ENCODE data around the gene SSR4.
"Not testable (repeated sequence)": the region's sequence is repeated elsewhere in the genome, so short reads cannot be mapped to it uniquely, and the experiment has no call there.

SSR4 gene

DNA sequence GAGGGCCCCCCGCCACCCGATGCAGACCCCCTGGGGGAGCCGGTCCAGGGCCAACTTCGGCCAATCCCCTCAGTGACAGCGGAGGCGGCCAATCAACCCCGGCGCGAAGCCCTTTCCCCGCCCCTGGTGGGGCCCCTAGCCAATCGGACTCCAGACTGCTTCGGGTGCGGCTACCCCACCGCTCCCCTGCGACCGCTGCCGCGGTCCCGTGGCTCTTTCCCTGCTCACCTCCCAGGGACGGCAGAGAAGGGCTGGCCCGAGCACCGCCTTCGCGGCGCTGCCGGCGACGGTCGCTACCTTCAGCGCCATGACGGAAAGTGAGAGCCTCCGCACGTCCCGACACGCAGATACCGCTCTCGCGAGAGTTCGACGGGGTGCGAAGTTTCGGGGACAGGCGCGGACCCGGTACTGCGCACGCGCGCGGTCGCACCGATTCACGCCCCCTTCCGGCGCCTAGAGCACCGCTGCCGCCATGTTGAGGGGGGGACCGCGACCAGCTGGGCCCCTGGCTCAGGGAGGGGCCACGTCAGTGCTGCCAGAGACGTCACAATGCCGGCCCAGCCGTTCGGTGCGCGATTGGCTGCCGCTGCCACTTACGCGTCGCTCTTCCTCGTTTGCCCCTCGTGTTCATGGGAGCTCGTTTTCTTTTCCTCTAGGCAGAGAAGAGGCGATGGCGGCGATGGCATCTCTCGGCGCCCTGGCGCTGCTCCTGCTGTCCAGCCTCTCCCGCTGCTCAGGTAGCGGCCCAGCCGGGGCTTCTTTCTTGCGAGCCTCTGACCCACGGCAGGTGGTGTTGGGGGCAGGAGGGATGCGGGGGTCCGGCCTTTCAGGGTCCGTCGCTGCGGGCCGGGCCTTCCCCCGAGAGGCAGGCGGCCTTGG, at the start of gene SSR4, which contains the start of gene IDH3G:
Gene SSR4 (plus strand): TSS at position 651 of the 879 bp plus-strand sequence. CDS start 20 bp downstream, at position 671.
Gene IDH3G (minus strand): TSS at position 358 of the 879 bp plus-strand sequence. CDS start 49 bp downstream, at position 309.
- DNase-seq (ENCODE audit: low read depth in 4 of 4, low spot score in 1 of 4): peak; percentile 72 to 85 (median 79)

DNA sequence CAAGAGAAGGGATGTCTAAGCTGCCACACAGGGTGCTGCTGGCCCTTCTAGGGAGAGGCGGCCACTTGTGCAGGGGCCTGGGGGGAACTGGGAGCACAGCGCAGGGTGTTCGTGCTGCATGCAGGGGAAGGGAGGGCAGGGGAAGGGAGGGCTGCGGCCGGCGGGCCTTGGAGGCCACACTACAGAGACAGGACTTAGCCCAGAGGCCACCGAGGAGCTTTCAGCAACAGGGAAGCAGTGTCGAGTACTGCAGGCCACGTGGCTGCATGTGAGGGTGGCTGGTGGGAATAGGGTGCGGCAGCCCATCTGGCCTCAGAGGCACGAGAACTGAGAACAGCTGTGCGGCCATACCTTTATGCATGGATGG, 49.4 kb upstream of the SSR4 start:
- not testable (repeated sequence) for DNase-seq (ENCODE audit: low read depth in 4 of 4, low spot score in 1 of 4)

DNA sequence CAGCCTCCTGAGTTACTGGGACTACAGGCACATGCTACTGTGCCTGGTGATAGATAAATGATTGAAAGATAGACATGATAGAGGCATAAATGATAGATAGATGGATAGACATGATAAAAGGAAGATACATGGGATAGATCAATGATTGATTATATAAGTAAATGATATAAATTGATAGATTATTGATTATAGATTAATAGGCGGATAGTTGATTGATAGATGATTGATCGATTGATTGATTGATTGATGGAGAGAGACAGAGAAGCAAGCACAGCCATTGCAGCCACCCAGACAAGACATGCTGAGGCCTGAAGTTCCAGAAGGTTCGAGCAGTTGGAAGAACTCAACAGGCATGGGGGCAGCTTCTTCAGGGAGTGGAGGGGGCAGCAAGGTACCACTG, 48.1 kb upstream of the SSR4 start:
- no peak for DNase-seq (ENCODE audit: low read depth in 4 of 4, low spot score in 1 of 4)

DNA sequence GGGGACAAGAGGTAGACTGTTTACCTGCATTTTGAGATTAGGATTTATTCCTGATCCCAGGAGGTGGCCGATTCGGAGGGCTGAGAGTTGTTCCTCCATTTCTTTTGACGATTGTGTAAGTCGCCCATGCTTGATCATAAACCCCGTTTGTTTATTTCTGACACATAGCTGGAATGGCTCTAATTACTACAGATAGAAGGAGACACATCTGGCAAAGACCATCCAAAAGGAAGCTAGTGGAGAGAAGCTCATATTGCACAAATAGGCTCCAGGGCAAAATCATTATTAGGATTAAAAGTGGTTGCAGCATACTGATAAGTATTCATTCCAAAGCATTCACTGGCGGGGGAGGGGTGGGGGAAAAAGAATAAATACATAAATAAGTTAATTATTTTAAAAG, 47.5 kb upstream of the SSR4 start:
- not testable (repeated sequence) for DNase-seq (ENCODE audit: low read depth in 4 of 4, low spot score in 1 of 4)

DNA sequence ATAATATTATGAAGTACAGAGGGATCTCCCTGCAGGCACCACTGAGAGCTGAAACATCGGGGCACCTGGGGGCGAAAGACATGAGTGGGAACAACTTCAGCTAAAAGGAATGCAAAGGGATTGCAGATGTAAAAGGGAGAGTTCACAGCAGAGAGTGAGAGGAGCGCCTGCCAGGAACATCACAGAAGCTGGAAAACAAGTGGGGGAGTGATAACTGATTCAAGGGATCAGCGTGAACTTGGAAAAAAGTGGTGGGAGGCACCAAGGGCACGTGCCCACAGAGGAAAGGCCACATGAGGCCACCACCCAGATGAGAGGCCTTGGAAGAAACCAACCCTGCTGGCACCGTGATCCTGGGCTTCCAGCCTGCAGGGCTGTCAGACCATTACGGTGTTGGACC, 45.5 kb upstream of the SSR4 start:
- not testable (repeated sequence) for DNase-seq (ENCODE audit: low read depth in 4 of 4, low spot score in 1 of 4)

DNA sequence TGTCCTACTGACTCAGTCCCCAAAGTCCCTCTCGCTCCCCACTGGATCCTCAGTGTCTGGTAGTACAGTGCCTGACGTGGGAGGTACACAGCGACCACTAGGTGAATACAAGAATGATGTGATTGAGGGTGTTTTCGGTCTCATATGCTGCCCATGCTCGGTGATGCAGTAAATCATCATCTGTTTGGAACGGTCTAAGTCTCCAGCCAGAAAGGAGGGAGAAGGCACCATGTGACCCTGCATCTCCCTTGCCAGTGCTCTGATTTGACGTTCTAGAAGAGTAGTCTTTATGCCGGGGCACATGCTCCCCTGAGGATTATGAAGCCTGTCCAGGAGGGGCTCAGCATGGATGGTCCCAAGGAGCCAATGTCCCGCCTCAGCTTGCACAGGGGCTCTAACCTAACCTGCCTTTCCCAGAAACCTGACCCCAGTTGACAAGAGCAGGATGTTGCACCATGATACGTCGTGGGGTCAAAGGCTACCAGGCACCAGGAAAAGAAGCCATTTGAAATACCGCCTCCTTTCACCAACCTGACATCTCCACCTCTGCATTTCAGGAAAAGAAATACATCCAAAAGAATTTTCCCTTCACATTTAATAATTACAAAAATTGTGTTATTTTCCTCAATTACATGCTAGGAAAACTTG, 44.2 kb upstream of the SSR4 start:
- DNase-seq (ENCODE audit: low read depth in 4 of 4, low spot score in 1 of 4): no peak

DNA sequence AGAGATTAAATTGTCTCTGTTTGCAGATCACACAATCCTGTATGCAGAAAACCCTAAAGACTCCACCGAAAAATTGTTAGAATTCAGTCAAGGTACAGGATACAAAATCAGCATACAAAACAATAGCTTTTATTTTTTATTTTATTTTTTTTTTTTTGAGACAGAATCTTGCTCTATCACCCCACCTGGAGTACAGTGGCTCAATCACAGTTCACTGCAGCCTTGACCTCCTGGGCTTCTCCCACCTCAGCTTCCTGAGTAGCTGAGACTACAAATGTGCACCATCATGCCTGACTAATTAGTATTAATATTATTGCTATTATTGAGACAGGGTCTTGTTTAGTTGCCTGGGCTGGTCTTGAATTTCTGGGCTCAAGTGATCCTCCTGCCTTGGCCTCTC, 39.3 kb upstream of the SSR4 start:
- no peak for DNase-seq (ENCODE audit: low read depth in 4 of 4, low spot score in 1 of 4)

DNA sequence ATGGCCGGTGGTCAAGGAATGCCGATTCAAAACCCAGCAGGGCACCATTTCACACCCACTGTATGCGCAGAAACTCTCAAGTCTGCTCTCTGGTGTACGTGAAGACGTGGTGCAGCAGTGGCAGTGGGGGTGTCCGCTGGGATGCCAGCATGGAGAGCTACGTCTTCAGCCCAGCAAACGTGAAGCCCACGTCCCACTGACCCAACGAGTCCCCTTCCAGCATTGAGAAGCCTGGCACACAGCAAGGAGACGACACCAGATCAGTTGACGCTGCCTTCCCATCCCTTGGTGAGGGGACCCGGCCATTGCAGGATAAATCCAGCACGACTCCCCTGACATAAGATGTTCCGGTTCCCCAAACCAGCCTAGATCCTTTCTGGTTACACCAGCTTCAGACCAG, 32.6 kb upstream of the SSR4 start:
- no peak for DNase-seq (ENCODE audit: low read depth in 4 of 4, low spot score in 1 of 4)

DNA sequence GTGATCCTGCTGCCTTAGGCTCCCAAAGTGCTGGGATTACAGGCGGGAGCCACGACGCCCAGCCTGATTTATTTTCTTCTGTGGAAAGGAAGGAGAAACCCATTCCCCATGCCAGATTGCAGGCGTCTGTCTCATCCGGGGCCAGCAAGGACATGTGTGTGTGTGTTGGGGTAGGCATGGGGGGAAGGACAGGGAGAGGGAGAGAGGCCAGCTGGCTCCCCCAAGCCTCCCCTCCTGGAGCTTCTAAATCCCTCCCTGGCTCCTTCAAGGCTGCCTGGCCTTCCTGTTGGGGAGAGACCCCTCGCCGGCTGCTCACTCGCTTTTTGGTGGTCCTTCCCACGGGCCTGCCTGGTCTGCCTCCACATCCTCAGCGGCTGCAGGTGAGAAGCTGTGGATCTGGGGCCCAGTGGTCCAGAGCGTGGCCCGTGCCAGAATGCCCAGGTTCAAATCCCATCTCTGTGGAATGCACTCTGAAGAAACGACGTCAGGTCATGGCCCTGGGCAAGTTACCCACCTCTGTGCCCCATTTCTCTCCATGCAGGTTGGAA, 31.8 kb upstream of the SSR4 start:
- DNase-seq (ENCODE audit: low read depth in 4 of 4, low spot score in 1 of 4): no peak

DNA sequence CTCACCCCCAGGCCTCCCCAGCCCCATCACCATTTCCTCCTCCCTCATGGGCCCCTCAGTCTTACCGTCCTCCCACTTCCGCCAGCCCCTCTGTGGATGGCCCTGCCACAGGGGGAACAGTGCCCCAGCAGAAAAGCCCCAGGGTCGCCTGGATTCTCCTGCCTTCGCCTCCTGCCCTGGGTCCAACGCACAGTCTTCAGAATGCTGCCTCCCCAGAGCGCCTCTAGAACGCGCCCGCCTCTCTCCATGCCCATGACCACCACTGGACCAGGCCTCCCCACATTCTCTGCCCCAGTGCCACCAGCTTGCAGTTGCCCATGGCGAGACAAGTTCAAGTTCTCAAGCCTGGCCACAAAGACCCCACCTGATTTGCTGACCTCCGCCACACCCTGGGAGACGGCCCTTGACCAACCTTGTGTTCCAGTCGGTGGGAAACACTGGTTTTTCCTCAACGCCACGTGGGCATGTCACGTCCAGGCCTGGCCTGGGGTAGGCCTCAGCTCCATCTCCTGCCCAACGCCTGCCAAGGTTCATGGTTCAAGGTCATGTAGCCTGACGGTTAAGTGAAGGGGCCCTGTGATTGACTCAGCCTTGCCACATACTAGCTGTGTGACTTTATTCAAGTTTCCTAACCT, 31.1 kb upstream of the SSR4 start:
- DNase-seq (ENCODE audit: low read depth in 4 of 4, low spot score in 1 of 4): no peak

DNA sequence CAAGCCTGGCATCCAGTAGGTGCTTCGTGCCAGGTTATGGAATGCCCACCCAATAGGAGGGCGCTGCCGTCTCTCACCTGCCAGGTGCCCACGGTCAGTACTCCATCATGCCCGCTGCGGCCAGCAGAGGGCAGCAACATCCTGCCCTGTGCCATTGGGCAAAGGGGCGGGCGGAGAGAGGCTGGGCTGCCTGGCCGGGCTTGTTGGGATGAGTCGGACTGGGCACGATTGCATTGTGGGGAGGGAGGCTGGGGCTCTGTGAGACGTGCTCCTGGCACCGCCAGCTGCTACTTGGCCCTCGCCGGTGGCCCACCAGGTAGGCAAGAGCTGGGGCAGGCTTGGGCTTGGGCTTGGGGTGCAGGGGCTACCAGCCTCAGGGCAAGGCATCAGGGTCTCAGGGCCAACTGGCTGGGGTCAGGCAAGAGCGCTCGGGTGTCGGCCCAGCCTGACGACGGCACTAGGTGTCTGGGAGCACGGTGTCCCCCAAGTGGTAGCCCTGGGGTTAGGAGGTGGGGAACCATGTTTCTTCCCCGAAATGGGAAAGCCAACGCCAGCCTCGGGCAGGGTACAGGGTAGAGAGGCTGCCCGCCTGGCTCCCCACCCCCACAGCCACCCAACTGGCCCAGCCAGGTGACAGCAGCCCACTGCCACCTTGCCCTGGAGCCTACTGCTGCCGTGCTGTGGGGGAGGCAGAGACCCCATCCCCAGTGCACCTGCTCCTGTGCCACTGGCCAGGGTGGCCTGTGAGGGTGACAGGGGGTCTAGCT, 30.3 kb upstream of the SSR4 start, which contains the start of gene PLXNB3:
Gene PLXNB3 (plus strand): TSS at position 261 of the 767 bp plus-strand sequence. CDS start 1,287 bp downstream, outside the sequence.
- peak; percentile 40 to 57 (median 49) for DNase-seq (ENCODE audit: low read depth in 4 of 4, low spot score in 1 of 4)

DNA sequence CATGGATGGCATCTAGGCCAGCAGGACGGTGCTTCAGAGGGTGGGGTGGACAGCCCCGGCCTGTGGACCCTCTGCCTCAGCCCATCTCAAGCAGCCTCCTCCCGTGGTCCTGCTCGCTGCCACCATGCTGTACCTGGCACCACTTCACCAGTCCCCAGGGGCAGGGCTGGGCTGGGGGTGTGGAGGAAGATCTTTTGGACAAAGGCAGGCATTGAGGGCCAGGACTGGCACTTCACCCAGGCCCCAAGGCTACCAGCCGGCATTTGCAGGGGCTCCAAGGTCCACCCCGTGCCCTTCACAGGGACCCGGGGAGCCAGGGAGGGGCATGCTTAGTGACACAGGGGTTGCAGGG, 29.7 kb upstream of the SSR4 start:
- DNase-seq (ENCODE audit: low read depth in 4 of 4, low spot score in 1 of 4): no peak

DNA sequence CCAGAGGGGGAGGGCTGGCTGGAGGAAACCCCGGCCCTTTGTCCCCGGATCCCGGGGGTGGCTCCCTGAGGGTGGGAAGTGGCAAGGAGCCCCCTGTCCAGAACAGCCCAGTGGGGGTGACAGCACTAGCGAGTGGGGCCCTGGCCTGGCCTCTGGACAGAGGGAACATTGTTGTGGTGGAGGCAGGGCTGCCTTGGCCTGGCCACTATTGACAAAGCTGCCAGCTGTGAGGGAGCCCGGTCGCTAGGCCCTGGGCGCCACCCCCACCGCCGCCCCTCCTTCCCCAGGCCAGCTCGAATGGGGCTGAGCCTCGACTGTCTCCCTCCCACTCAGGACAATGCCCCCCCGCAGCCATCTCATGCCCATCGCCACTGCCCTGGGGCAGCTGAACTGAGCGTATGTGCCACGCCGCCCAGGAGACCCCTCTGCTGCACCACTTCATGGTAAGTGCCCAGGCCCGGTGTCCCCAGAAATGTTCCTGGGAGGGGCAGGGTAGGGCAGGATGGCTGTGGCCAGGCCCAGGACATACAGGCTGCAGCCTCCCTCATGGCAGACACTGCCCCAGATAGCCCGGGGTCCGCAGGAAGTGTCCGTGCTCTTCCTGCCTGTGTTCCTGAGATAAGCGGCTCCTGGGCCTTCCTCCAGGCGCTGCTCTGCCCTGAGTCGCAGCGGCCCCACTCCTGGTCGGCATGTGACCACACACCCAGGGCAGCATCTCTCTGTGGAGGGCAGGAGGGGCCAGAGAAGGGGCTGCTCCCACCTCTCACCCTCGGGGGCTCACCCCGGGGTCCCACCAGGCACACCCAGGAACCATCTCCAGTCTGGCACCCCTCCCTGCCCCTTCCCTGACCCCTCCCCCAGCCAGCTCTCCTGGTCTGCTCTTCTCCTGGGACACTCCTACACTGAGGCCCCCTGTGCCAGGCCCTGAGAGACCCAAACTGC, 29.1 kb upstream of the SSR4 start:
- DNase-seq (ENCODE audit: low read depth in 4 of 4, low spot score in 1 of 4): no peak

DNA sequence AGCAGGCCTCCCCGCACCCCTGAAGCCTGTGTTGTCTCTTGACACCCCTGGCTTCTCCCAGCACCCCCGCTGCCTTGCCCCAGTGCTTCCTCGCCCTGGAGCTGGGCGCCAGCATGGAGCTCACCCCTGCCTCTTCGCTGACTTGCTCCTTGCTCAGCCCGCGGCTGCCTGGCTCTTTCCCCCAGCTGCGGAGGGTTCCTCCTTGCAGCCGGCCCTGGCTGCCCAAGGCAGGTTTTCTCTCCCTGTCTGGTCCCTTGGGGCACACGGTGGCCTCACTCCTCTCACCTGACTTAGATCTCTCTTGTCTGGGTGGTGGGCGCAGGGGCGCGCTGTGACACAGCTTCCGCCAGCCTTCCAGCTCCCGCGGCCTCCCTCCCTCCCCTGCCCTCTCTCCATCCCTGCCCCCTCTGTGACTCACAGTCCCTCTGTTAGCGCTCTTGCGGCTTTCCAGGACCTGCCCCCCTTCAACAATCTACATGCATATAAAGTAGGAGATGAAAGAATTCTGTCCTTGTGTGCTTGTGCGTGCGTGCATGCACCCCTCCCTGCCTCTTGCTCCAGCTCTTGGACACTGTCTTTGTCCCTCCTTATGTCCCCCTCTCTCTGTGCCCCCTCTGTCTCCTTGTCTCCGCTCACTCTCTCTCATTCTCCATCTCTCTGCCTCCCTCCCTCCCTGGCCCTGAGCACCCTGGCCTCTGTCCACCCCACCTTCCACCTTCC, 28.2 kb upstream of the SSR4 start:
- peak in 1 of 4 experiments; percentile 21 for DNase-seq (ENCODE audit: low read depth in 4 of 4, low spot score in 1 of 4)

DNA sequence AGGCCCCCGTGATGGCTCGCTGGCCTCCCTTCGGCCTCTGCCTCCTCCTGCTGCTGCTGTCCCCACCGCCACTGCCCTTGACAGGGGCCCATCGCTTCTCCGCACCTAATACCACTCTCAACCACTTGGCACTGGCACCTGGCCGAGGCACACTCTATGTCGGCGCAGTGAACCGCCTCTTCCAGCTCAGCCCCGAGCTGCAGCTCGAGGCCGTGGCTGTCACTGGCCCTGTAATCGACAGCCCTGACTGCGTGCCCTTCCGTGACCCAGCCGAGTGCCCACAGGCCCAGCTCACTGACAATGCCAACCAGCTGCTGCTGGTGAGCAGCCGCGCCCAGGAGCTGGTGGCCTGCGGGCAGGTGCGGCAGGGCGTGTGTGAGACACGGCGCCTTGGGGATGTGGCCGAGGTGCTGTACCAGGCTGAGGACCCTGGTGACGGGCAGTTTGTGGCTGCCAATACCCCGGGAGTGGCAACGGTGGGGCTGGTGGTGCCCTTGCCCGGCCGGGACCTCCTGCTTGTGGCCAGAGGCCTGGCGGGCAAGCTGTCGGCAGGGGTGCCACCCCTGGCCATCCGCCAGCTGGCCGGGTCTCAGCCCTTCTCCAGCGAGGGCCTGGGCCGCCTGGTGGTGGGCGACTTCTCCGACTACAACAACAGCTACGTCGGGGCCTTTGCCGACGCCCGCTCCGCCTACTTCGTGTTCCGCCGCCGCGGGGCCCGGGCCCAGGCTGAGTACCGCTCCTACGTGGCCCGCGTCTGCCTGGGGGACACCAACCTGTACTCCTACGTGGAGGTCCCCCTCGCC, 27.4 kb upstream of the SSR4 start:
- DNase-seq (ENCODE audit: low read depth in 4 of 4, low spot score in 1 of 4): no peak

DNA sequence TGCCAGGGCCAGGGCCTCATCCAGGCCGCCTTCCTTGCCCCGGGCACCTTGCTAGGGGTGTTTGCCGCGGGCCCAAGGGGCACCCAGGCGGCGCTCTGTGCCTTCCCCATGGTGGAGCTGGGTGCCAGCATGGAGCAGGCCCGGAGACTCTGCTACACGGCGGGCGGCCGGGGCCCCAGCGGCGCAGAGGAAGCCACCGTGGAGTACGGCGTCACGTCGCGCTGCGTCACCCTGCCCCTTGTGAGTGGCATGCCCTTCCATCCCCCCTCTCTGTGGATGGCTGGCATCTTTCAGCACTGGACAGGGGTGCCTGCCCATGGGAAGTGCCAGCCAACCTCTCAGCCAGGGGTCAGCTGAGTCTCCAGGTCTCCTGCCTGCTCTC, 26.8 kb upstream of the SSR4 start:
- no peak for DNase-seq (ENCODE audit: low read depth in 4 of 4, low spot score in 1 of 4)

DNA sequence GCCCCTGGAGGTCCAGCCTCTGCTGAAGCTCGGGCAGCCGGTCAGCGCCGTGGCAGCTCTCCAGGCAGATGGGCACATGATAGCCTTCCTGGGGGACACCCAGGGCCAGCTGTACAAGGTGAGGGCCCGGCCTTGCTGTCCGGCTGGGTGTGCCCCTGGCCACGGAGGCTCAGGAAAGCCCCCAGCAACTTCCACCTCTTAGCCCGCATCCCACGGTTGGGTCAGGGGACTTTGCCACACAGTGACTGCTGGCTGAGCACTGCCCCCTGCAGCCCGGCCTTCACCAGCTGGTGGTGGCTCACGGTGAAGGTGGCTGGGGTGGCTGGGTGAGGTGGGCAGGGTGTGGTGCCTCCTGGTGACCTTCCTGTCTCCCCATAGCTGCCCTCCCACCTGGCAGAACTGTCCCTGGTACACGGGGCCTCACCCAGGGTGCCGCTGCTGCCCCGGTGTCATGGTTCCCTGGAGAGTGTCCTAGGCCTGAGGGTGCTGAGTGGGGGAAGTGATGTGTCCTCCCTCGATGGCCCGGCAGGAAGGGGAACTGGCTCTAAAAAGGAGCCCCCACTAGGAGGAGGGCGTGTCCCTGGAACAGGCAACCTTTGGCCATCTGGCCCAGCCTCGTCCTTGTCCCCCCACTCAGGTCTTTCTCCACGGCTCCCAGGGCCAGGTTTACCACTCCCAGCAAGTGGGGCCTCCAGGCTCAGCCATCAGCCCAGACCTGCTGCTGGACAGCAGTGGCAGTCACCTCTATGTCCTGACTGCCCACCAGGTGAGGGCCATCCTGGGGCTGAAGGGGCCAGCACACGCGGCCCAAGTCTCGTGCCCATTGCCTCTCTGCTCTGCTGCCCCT, 25.9 kb upstream of the SSR4 start:
- no peak for DNase-seq (ENCODE audit: low read depth in 4 of 4, low spot score in 1 of 4)
